NCI-H1092 treated with DMSO at 0.1 percent for 48 hours (cell line): ENCODE results near the gene CASP5.
A peak's percentile ranks its signal among the peaks of the same experiment; 100 is the strongest.

Source experiments
- DNase-seq: peaks from one replicate; lab custom pipeline; 2025; lab: John Stamatoyannopoulos, UW

The CASP5 gene

DNA sequence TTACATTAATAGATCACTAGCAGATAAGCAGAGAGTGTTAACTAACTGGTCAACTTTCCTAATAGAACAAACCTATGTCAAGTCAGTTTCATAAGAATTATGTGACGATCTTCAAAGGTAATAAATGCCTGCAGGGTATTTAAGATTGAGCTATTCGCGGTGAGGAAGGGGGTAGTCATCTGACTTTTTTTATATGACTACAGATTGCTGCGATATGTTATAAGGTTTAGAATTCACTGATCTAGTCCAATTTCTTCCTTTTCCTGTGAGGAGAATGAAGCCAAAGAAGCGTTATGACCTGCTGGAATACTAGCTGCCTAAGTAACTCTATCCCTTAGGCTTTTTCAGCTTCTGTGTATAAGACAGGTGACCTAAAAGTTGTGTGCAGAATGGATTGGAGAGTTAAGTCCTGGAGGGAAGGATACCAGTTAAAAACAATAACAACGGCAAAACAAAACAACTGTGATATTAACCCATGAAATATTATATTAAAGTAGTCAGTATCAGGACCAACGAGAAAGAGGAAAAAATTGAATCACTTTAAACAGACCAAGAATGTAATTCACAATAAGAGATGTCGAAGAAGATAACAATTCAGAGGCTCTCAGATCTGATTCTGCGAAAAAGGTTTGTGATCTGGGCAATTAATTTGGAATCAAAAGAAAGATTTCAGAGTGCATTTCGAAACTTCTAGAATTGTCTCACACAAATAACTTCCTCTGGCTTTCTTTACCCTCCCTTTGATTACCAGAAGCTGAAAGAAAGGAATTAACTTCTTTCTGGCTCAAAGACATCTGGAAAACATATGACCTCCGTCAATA is 55.2 kb downstream of the CASP5 start:
- DNase-seq: no peak

DNA sequence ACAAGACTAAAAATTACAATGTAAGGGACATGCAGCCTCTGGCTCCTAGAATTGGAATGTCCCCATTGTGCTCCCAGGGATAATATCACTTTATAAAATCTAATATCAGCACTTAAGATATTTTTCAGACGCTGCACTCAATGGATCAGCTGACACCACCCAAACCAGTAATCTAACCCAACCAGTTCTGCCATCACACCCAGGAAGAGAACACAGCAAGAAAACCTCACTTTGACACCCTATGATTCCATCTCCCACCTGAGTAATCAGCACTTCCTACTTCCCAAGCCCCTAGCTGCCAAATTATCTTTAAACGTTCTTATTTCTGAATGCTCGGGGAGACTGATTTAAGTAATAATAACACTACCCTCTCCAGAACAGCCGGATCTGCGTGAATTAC is 57.2 kb downstream of the CASP5 start:
- no peak for DNase-seq

DNA sequence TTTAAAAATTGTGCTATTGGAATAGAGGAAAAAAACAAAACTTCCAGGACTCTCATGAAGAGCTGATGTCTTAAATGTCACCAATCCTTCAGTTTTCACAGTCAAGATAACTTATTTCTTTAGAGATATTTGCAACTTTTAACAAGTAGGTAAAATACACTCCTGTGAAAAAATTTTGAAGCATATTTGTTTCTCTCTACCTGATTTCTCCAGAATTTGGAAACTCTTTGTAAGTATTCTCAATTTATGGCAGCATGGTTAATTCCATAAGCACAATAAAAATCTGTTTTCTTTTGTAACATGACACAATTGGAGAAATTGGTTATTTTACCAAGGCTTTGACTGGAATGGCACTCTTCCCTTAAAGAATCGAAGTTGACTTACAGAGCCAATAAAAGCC is 58.7 kb downstream of the CASP5 start:
- DNase-seq: no peak

DNA sequence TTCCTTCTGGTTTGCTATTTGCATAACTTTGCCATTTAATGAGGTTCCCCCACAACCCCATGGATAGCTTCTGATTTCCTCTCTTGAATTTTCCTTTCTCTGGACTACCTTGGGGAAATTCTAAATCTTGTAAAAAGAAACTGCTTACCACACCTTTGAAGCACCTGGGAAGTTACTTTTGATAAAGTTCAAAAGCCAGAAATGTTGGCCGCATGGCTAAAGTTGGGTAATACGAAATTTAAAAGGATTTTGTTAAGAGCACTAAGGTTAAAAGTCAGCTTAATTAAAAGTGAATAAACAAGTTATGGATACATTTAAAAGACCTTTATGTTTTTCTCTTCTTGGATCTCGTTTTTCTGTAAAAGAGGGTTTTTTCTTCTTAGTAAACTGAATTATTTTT is 60.1 kb downstream of the CASP5 start:
- DNase-seq: no peak

DNA sequence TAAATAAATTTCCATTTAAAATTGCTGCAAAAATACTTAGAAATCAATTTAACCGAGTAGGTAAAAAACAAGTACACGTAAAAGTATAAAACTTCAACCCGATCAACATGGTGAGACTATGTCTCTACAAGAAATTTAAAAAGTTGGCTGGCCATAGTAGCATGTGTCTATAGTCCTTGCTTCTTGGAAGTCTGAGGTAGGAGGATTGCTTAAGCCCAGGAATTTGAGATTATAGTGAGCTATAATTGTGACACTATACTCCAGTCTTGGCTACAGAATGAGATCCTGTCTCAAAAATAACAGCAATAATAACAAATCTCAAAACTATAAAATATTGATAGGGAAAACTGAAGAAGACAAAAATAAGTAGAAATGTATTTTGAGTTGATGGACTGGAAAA is 65.7 kb downstream of the CASP5 start:
- DNase-seq: no peak

DNA sequence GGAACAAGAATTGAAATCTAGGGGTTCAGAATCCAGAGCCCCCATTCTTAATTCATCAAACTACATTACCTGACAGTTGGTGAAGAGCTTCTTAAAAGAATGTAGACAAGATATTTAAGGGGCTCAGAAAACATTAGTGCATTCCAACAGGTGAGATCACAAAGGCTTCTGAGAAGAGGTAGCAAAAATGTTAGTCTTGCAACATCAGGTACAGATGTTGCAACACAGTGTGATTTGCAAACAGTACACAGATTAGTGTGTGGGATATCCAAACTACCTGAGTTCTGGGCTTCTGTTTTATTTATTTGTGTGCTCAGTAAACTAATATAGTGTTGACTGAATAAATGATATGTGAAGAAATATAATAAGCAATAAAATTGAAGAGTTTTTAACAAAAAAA is 66.4 kb downstream of the CASP5 start:
- DNase-seq: no peak

DNA sequence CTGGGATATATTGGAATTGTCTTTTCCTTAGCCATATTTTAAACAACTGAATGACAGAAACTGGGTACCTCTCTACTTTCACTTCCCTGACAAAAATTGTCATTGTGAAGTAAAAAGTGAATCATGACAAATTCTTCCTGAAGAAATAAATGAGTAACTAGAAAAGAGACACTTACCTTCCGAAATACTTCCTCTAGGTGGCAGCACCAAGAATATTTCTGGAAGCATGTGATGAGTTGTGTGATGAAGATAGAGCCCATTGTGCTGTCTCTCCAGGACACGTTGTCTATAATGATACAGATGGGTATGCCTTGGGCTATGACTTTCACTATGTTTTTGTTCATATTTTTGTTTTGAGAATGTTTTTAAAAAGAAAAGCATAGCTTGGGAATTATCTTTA is 76.1 kb downstream of the CASP5 start:
- DNase-seq: peak; percentile 6
